ENCODE measurements around the gene UNC50. TPM values are rescaled to one million over a fixed set of nuclear protein-coding genes. Genes with fewer than 3 reads are reported as not detected.

The UNC50 gene
- total and polyA plus RNA-seq, 12 donors = 43.5 to 75.1 (median 55.1) TPM

DNA sequence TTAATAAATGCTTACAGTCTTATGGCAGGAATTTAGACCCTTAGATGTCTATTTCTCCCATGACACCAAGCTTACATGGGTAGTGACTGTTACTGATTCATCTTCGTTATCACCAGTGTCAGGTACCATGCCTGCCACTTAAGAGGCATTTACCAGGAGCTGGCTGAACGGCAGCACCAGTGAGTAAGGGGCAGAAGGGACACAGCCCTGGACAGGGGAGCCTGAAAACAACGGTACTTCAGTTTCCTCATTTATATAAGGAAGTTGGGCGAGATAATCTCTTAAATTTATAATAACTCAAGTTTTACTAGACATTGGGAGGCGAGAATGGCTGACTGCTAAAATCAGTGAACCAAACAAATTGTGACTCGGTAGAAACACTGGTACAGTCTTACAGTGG lies 1.3 kb upstream of the UNC50 start:
- peaks cover 24 to 54% of the 10 kb centered on the region in 2 donors for H3K4me1 ChIP-seq (replicated peaks in 1 of 2)
- H3K36me3 ChIP-seq (replicated peaks in 1 of 2) = peaks cover 0 to 40% of the 10 kb centered on the region in 2 donors
- no peak overlapping the region for H3K27ac ChIP-seq
- no peak for DNase-seq
- no peak for TF ChIP-seq POLR2A (IDR thresholded peaks at IDR 0.05)
- TF ChIP-seq, protein P1, sequence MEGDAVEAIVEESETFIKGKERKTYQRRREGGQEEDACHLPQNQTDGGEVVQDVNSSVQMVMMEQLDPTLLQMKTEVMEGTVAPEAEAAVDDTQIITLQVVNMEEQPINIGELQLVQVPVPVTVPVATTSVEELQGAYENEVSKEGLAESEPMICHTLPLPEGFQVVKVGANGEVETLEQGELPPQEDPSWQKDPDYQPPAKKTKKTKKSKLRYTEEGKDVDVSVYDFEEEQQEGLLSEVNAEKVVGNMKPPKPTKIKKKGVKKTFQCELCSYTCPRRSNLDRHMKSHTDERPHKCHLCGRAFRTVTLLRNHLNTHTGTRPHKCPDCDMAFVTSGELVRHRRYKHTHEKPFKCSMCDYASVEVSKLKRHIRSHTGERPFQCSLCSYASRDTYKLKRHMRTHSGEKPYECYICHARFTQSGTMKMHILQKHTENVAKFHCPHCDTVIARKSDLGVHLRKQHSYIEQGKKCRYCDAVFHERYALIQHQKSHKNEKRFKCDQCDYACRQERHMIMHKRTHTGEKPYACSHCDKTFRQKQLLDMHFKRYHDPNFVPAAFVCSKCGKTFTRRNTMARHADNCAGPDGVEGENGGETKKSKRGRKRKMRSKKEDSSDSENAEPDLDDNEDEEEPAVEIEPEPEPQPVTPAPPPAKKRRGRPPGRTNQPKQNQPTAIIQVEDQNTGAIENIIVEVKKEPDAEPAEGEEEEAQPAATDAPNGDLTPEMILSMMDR (IDR thresholded peaks at IDR 0.05) = no peak
- peak overlapping the region in 3 of 4 donors; percentile 81 to 97 (median 91) for H3K4me3 ChIP-seq
- H3K27me3 ChIP-seq = no peaks in the 10 kb centered on the region
- H3K9me3 ChIP-seq (replicated peaks in 1 of 3) = no peaks in the 10 kb centered on the region
- intact Hi-C loops (cut with DNase I) = loop anchor here (10.0 kb wide), 2 partner anchors 162 to 192 kb away; partner anchors contain the start of gene INPP4A (in 1 of the 2)
- WGBS, 4 donors = 46 to 61% (median 51%) methylated on average over 6 of the region's 6 CpGs

- peak overlapping the region; percentile 79 to 97 (median 86) for H3K4me3 ChIP-seq
- no peaks in the 10 kb centered on the region for H3K9me3 ChIP-seq (replicated peaks in 1 of 3)
- peak overlapping the region; percentile 69 to 98 (median 97) for H3K27ac ChIP-seq
- intact Hi-C loops (cut with DNase I) = loop anchor here (10.0 kb wide), 2 partner anchors 163 to 193 kb away; partner anchors contain the start of gene INPP4A (in 1 of the 2)
- H3K27me3 ChIP-seq = no peaks in the 10 kb centered on the region
- peaks cover 0 to 40% of the 10 kb centered on the region in 2 donors for H3K36me3 ChIP-seq (replicated peaks in 1 of 2)
- 0 to 3% (median 2%) methylated on average over 3 to 7 of the region's 7 CpGs for WGBS, 4 donors
- peak in 1 of 7 donors; percentile 31 for DNase-seq
- H3K4me1 ChIP-seq (replicated peaks in 1 of 2) = peaks cover 24 to 56% of the 10 kb centered on the region in 2 donors
- no peak for TF ChIP-seq POLR2A (IDR thresholded peaks at IDR 0.05)
- TF ChIP-seq, protein P1 (IDR thresholded peaks at IDR 0.05) = peak in 1 of 6 experiments; percentile 8
These were observed 661 bp upstream of the UNC50 start for GRCh38 chr2:98607741-98608115.

- Histone ChIP-seq H3K36me3 (replicated peaks in 1 of 2) (peaks cover 0 to 43% of the 10 kb centered on the region in 2 donors), H3K27me3 (no peaks in the 10 kb centered on the region), H3K4me1 (replicated peaks in 1 of 2) (peaks cover 24 to 59% of the 10 kb centered on the region in 2 donors), H3K27ac (peak overlapping the region; percentile 69 to 98 (median 97)), H3K4me3 (peak overlapping the region; percentile 79 to 97 (median 86)), H3K9me3 (replicated peaks in 1 of 3) (no peaks in the 10 kb centered on the region)
- no peak for TF ChIP-seq POLR2A (IDR thresholded peaks at IDR 0.05)
- TF ChIP-seq, protein P1 (IDR thresholded peaks at IDR 0.05) = no peak
- 1 to 3% (median 2%) methylated on average over 27 to 29 of the region's 29 CpGs for WGBS, 4 donors
- intact Hi-C loops (cut with DNase I) = loop anchor here (10.0 kb wide), 2 partner anchors 164 to 194 kb away; partner anchors contain the start of gene INPP4A (in 1 of the 2)
- peak in 5 of 7 donors; percentile 20 to 36 (median 28) for DNase-seq
These were observed 694 bp downstream of the UNC50 start for GRCh38 chr2:98608962-98609604.

DNA sequence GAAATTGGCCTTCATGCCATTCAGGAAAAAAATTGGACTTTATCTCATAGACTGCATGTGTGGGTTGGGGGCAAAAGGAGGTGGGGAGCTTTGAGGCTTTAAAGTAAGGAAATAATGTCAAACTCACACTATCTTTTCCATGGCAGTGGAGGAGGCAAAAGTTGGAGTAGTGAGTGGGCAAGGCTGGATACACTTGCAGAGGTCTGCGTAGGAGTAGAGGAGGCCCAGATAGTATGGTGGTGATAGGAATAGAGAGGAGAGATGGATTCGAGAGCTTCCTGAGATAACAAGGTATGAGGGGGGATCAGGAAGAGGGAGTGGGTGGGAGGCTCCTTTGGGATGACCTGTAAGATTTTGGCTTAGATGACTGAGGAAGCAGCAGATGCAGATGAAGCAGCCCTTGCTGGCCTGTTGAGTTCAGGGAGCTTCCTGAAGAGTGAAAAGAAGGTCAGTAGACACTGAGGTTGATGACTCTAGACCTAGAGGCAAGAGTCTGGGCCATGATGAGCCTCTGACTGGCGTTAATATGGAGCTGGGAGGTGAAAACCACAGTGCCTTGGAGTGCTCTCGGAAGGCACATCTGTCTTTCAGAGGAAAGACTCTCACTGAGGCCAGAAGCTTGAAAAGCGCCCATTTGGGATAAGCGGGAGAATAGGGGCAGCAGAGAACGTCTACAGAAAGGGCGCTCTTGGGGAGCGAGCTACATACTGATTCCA lies 5.8 kb downstream of the UNC50 start:
- DNase-seq = no peak
- intact Hi-C loops (cut with DNase I) = no loop called here
- no peak overlapping the region for H3K27ac ChIP-seq
- WGBS, 4 donors = 96 to 97% (median 96%) methylated on average over 9 of the region's 9 CpGs
- no peaks in the 10 kb centered on the region for H3K9me3 ChIP-seq (replicated peaks in 1 of 3)
- no peaks in the 10 kb centered on the region for H3K27me3 ChIP-seq
- no peak overlapping the region for H3K4me3 ChIP-seq
- no peak for TF ChIP-seq POLR2A (IDR thresholded peaks at IDR 0.05)
- TF ChIP-seq, protein P1 (IDR thresholded peaks at IDR 0.05) = no peak
- peaks cover 0 to 78% of the 10 kb centered on the region in 2 donors for H3K36me3 ChIP-seq (replicated peaks in 1 of 2)
- H3K4me1 ChIP-seq (replicated peaks in 1 of 2) = peaks cover 12 to 29% of the 10 kb centered on the region in 2 donors
